ENCODE measurements around the gene RIMS4.
"Not testable (repeated sequence)": the region's sequence is repeated elsewhere in the genome, so short reads cannot be mapped to it uniquely, and the experiment has no call there.

The RIMS4 gene

GRCh38 chr20:44830523-44830922, 20.2 kb upstream of the RIMS4 start:
- no peak for DNase-seq (ENCODE audit: low read depth in 2 of 2)

- DNase-seq (ENCODE audit: low read depth in 2 of 2): no peak
Observed at GRCh38 chr20:44829688-44830087, 19.3 kb upstream of the RIMS4 start.

- no peak for DNase-seq (ENCODE audit: low read depth in 2 of 2)
Observed at GRCh38 chr20:44828640-44829039, 18.3 kb upstream of the RIMS4 start.

GRCh38 chr20:44827401-44827800, 17.1 kb upstream of the RIMS4 start:
- no peak for DNase-seq (ENCODE audit: low read depth in 2 of 2)

- DNase-seq (ENCODE audit: low read depth in 2 of 2): not testable (repeated sequence)
Observed at GRCh38 chr20:44821576-44821975, 11.2 kb upstream of the RIMS4 start.

GRCh38 chr20:44819936-44820335, 9.6 kb upstream of the RIMS4 start:
- no peak for DNase-seq (ENCODE audit: low read depth in 2 of 2)

- no peak for DNase-seq (ENCODE audit: low read depth in 2 of 2)
Observed at GRCh38 chr20:44817143-44817910, 7.0 kb upstream of the RIMS4 start.

GRCh38 chr20:44814937-44815336, 4.6 kb upstream of the RIMS4 start:
- DNase-seq (ENCODE audit: low read depth in 2 of 2): no peak

- no peak for DNase-seq (ENCODE audit: low read depth in 2 of 2)
Observed at GRCh38 chr20:44811150-44811685, 872 bp upstream of the RIMS4 start.

- DNase-seq (ENCODE audit: low read depth in 2 of 2): no peak
Observed at GRCh38 chr20:44810061-44810390, 320 bp downstream of the RIMS4 start.

GRCh38 chr20:44809380-44810060, 826 bp downstream of the RIMS4 start:
- no peak for DNase-seq (ENCODE audit: low read depth in 2 of 2)

GRCh38 chr20:44807684-44808056, 2.7 kb downstream of the RIMS4 start:
- DNase-seq (ENCODE audit: low read depth in 2 of 2): no peak

GRCh38 chr20:44807051-44807683, 3.2 kb downstream of the RIMS4 start:
- DNase-seq (ENCODE audit: low read depth in 2 of 2): no peak

GRCh38 chr20:44805979-44806620, 4.2 kb downstream of the RIMS4 start:
- DNase-seq (ENCODE audit: low read depth in 2 of 2): no peak

GRCh38 chr20:44805335-44805978, 4.9 kb downstream of the RIMS4 start:
- no peak for DNase-seq (ENCODE audit: low read depth in 2 of 2)

- no peak for DNase-seq (ENCODE audit: low read depth in 2 of 2)
Observed at GRCh38 chr20:44803383-44803941, 6.9 kb downstream of the RIMS4 start.

GRCh38 chr20:44802702-44803101, 7.6 kb downstream of the RIMS4 start:
- no peak for DNase-seq (ENCODE audit: low read depth in 2 of 2)

- no peak for DNase-seq (ENCODE audit: low read depth in 2 of 2)
Observed at GRCh38 chr20:44800391-44801046, 9.8 kb downstream of the RIMS4 start.

- DNase-seq (ENCODE audit: low read depth in 2 of 2): no peak
Observed at GRCh38 chr20:44799691-44800090, 10.7 kb downstream of the RIMS4 start.

GRCh38 chr20:44796758-44797457, 13.4 kb downstream of the RIMS4 start:
- no peak for DNase-seq (ENCODE audit: low read depth in 2 of 2)
